Mesendoderm (in vitro differentiated cells): ENCODE results near the gene SERPINI1.

ENCODE experiments used
- DNase-seq: peaks from one replicate; pipeline ENCODE4 v3.0.0; 2013
- H2AK5ac ChIP-seq: 2 replicates; pipeline ENCODE4 v1.6.1; 2013; ENCODE audit warnings: low read length, inconsistent platforms
- H2BK120ac ChIP-seq: 2 replicates; pipeline ENCODE4 v1.6.1; 2013; ENCODE audit warnings: low read depth, mild to moderate bottlenecking, low read length, moderate library complexity, mixed read lengths
- H2BK15ac ChIP-seq: replicated peaks from 2 replicates; pipeline ENCODE4 v1.6.1; 2013; ENCODE audit warnings: low read depth, mild to moderate bottlenecking, moderate library complexity
- H2BK5ac ChIP-seq: 2 replicates; pipeline ENCODE4 v1.6.1; 2013; ENCODE audit warnings: low read length, inconsistent platforms
- H3K18ac ChIP-seq: 2 replicates; pipeline ENCODE4 v1.6.1; 2013; ENCODE audit warnings: mild to moderate bottlenecking, low read length, mixed read lengths
- H3K23ac ChIP-seq: one replicate; pipeline ENCODE4 v1.6.1; 2013; ENCODE audit warnings: low read length
- H3K27ac ChIP-seq: 2 replicates; pipeline ENCODE4 v1.5.1; 2013; ENCODE audit warnings: low read depth, mild to moderate bottlenecking, inconsistent platforms, low read length, moderate library complexity
- H3K27me3 ChIP-seq: 2 replicates; pipeline ENCODE4 v1.6.1; 2013; ENCODE audit warnings: low read length, control low read depth, mild to moderate bottlenecking, inconsistent platforms; ENCODE audit not compliant: insufficient read depth, poor library complexity
- H3K36me3 ChIP-seq: 2 replicates; pipeline ENCODE4 v1.6.1; 2013; ENCODE audit warnings: low read length, inconsistent platforms; ENCODE audit not compliant: control insufficient read depth, insufficient read depth
- H3K4ac ChIP-seq: one replicate; pipeline ENCODE4 v1.6.1; 2013; ENCODE audit warnings: low read depth, mild to moderate bottlenecking, low read length, moderate library complexity
- H3K4me1 ChIP-seq: 2 replicates; pipeline ENCODE4 v1.6.1; 2013; ENCODE audit warnings: low read depth, low read length, inconsistent platforms; ENCODE audit not compliant: control insufficient read depth
- H3K4me2 ChIP-seq: 2 replicates; pipeline ENCODE4 v1.6.1; 2013; ENCODE audit warnings: low read length
- H3K4me3 ChIP-seq: 2 replicates; pipeline ENCODE4 v1.5.1; 2013; ENCODE audit warnings: mild to moderate bottlenecking, low read length
- H3K56ac ChIP-seq: one replicate; pipeline ENCODE4 v1.6.1; 2013; ENCODE audit warnings: low read length
- H3K79me1 ChIP-seq: 2 replicates; pipeline ENCODE4 v1.6.1; 2013; ENCODE audit warnings: low read length, inconsistent platforms
- H3K79me2 ChIP-seq: 2 replicates; pipeline ENCODE4 v1.6.1; 2013; ENCODE audit warnings: mild to moderate bottlenecking, low read length; ENCODE audit not compliant: control insufficient read depth, insufficient read depth
- H3K9ac ChIP-seq: 2 replicates; pipeline ENCODE4 v1.6.1; 2013; ENCODE audit warnings: low read length, inconsistent platforms
- H4K5ac ChIP-seq: one replicate; pipeline ENCODE4 v1.6.1; 2013; ENCODE audit warnings: low read length
- H4K8ac ChIP-seq: one replicate; pipeline ENCODE4 v1.6.1; 2013; ENCODE audit warnings: low read depth, mild to moderate bottlenecking, control low read depth, low read length, moderate library complexity
- WGBS: extraction: QIAGEN DNeasy Blood & Tissue Kit; methylation state at CpG from one replicate; pipeline ENCODE4 v1.1.7; 2013; ENCODE audit warnings: low lambda C conversion rate, missing lambda C conversion rate; ENCODE audit not compliant: insufficient coverage; ENCODE audit errors: extremely low coverage; 5-methylcytosine and 5-hydroxymethylcytosine counted together

The SERPINI1 gene

DNA sequence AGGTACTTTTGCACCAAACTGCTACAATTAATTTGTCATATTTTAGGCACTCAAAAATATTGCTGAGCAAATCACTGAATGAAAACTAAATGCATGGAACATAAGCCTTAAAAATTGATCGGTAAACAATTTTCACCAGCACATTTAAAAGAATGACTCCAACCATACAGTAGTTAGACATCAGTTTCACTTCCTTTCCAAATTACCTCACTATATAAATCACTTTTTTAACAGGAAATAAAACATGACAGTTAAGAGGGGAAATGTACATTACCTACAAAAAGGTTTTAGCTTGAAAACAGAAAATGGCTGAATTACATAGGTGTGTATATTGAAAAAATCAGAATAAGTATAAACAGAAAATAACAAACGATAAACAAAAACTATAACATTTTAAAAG is 108.4 kb downstream of the SERPINI1 start:
- DNase-seq, result no peak
- H3K4me1 ChIP-seq, result no peaks in the 10 kb centered on the region
- WGBS, result no CpG with 5 or more reads among the region's 2 CpGs

DNA sequence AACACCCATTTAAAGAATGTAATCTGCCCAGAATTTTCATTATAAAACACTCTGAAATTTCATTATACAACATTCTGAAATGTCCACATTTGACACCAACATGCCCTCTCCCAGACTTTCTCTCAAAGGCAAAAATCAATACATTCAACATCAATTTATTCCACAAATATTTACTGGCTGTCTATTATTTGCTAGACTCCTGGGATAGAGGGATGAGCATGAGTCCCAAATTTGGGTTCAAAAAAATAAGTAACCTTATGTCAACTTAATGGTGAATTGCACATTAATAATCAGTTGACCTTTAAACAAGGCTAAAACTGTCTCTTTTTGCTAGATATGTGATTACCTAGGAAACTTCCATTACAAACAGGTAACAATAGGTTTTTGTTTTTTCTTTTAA is 109.0 kb downstream of the SERPINI1 start:
- Histone ChIP-seq H3K4ac (no peak overlapping the region), H4K8ac (no peak overlapping the region), H3K4me2 (no peak overlapping the region), H3K79me2 (no peaks in the 10 kb centered on the region), H3K79me1 (no peaks in the 10 kb centered on the region), H3K36me3 (no peaks in the 10 kb centered on the region), H2BK15ac (no peak overlapping the region), H2BK5ac (no peak overlapping the region), H3K27ac (no peak overlapping the region), H3K18ac (no peak overlapping the region), H4K5ac (no peak overlapping the region), H3K9ac (no peak overlapping the region), H2AK5ac (no peak overlapping the region), H3K56ac (no peak overlapping the region), H3K27me3 (no peaks in the 10 kb centered on the region), H3K4me3 (no peak overlapping the region), H3K4me1 (no peaks in the 10 kb centered on the region), H2BK120ac (no peak overlapping the region), H3K23ac (no peak overlapping the region)
- no peak for DNase-seq

More for the DNA sequence above, 108.4 kb downstream of the SERPINI1 start:
- H3K79me2 ChIP-seq, result no peaks in the 10 kb centered on the region
- no peak overlapping the region for H3K56ac ChIP-seq
- no peak overlapping the region for H3K23ac ChIP-seq
- H3K27me3 ChIP-seq, result no peaks in the 10 kb centered on the region
- H3K4me3 ChIP-seq, result no peak overlapping the region
- H3K9ac ChIP-seq, result no peak overlapping the region
- H3K4ac ChIP-seq, result no peak overlapping the region
- H3K18ac ChIP-seq, result no peak overlapping the region
- H3K79me1 ChIP-seq, result no peaks in the 10 kb centered on the region
- no peak overlapping the region for H3K27ac ChIP-seq
- H2AK5ac ChIP-seq, result no peak overlapping the region
- H4K8ac ChIP-seq, result no peak overlapping the region
- H3K4me2 ChIP-seq, result no peak overlapping the region
- H3K36me3 ChIP-seq, result no peaks in the 10 kb centered on the region
- H4K5ac ChIP-seq, result no peak overlapping the region
- no peak overlapping the region for H2BK5ac ChIP-seq
- H2BK120ac ChIP-seq, result no peak overlapping the region
- no peak overlapping the region for H2BK15ac ChIP-seq

DNA sequence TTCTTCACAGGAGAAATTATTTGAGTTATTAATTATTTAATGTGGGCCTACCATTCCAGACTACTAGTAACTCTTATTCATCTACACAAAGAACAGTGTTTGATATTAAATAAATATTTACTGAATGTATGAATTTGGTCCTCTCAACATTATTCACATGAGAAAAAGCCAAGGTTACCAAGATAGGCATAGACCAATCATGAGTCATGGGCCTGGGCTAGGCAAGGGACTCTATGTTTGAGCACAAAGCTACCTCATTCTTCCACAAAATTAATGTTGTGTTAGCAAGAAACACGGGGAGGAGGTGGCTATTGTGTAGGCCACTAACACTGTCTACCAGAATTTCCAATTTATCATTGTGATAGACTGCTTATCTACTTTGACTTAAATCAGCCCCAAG is 115.7 kb downstream of the SERPINI1 start:
- Histone ChIP-seq H3K36me3 (no peaks in the 10 kb centered on the region), H3K79me2 (no peaks in the 10 kb centered on the region), H2BK5ac (no peak overlapping the region), H2BK120ac (no peak overlapping the region), H3K27me3 (no peaks in the 10 kb centered on the region), H3K27ac (no peak overlapping the region), H3K79me1 (no peaks in the 10 kb centered on the region), H2AK5ac (no peak overlapping the region), H3K4me3 (no peak overlapping the region), H3K23ac (no peak overlapping the region), H2BK15ac (no peak overlapping the region), H3K4me1 (no peaks in the 10 kb centered on the region), H3K18ac (no peak overlapping the region), H3K4ac (no peak overlapping the region), H3K9ac (no peak overlapping the region), H4K8ac (no peak overlapping the region), H3K56ac (no peak overlapping the region), H3K4me2 (no peak overlapping the region), H4K5ac (no peak overlapping the region)
- no peak for DNase-seq
- WGBS, result no CpG with 5 or more reads among the region's 1 CpG

DNA sequence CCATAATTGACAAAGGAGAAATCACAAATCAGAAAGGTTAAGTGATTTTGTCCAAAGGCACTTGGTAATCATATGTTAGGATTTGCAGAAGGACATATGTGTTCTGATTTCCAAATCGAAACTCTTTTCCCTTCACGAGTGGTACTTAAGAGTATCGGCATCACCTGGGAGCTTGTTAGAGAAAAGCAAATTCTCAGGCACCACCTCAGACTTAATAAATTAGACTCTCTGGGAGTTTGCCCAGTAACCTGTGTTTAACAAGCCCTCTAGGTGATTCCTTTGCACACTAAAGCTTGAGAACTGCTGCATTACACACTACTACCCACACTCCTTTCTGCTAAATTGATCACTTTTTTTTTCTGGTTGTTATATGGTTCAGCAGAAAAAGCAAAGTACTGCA is 116.2 kb downstream of the SERPINI1 start:
- Histone ChIP-seq H3K79me1 (no peaks in the 10 kb centered on the region), H3K27me3 (no peaks in the 10 kb centered on the region)
- no CpG with 5 or more reads among the region's 3 CpGs for WGBS

DNA sequence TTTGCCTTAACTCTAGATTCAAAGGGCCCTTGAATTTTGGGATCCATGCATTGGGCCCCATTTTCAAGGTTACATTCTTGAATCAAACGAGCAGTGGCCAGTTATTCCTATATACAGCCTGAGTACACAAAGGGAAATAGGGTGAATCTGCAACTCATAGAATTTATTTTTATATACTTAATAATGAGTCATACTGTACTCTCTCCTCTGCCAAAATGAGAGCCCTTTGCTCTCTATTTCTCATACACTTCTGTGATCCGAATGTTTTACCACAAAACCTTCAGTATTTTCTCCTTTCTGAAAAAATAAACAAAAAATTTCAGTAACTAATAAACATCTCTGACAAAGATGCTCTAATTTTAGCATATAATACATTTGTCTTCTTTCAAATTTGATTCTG is 116.7 kb downstream of the SERPINI1 start:
- no peaks in the 10 kb centered on the region for H3K79me1 ChIP-seq
- no peak overlapping the region for H3K4me3 ChIP-seq
- H3K79me2 ChIP-seq, result no peaks in the 10 kb centered on the region
- no peak for DNase-seq
- H3K36me3 ChIP-seq, result no peaks in the 10 kb centered on the region
- no peak overlapping the region for H3K4me2 ChIP-seq
- no peak overlapping the region for H2BK15ac ChIP-seq
- no peak overlapping the region for H3K9ac ChIP-seq
- no peak overlapping the region for H3K27ac ChIP-seq
- no peak overlapping the region for H3K23ac ChIP-seq
- no peak overlapping the region for H3K4ac ChIP-seq
- H3K4me1 ChIP-seq, result no peaks in the 10 kb centered on the region
- H3K27me3 ChIP-seq, result no peaks in the 10 kb centered on the region
- H4K5ac ChIP-seq, result no peak overlapping the region
- H4K8ac ChIP-seq, result no peak overlapping the region
- no peak overlapping the region for H3K56ac ChIP-seq
- H3K18ac ChIP-seq, result no peak overlapping the region
- H2BK120ac ChIP-seq, result no peak overlapping the region
- H2AK5ac ChIP-seq, result no peak overlapping the region
- WGBS, result no CpG with 5 or more reads among the region's 2 CpGs
- H2BK5ac ChIP-seq, result no peak overlapping the region

More for the DNA sequence above, 116.2 kb downstream of the SERPINI1 start:
- Histone ChIP-seq H2BK120ac (no peak overlapping the region), H4K5ac (no peak overlapping the region), H3K4ac (no peak overlapping the region), H3K36me3 (no peaks in the 10 kb centered on the region), H3K23ac (no peak overlapping the region), H3K27ac (no peak overlapping the region), H2BK5ac (no peak overlapping the region), H3K56ac (no peak overlapping the region), H3K4me2 (no peak overlapping the region), H3K18ac (no peak overlapping the region), H3K79me2 (no peaks in the 10 kb centered on the region), H2AK5ac (no peak overlapping the region), H3K9ac (no peak overlapping the region), H3K4me1 (no peaks in the 10 kb centered on the region), H2BK15ac (no peak overlapping the region), H3K4me3 (no peak overlapping the region), H4K8ac (no peak overlapping the region)
- DNase-seq, result no peak

DNA sequence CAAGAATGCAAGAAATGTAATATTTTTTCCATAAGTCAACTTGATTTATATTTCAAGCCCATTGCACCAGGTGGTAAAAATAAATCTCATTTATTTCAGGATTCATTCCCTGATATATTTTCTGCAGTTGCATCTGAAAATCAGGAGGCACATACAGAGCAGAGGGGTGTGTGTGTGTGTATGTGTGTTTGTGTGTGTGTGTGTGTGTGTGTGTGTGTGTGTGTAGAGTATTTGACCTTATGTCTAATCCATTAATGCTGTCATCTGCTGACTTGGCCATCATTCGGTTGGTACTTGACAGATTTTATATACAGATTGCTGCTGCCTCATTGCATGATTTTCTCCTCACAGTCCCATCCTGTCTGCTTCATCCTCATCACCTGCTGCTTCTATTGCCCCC is 118.5 kb downstream of the SERPINI1 start:
- Histone ChIP-seq H3K4me1 (no peaks in the 10 kb centered on the region), H3K56ac (no peak overlapping the region), H2AK5ac (no peak overlapping the region), H3K27ac (no peak overlapping the region), H4K5ac (no peak overlapping the region), H4K8ac (no peak overlapping the region), H3K9ac (no peak overlapping the region), H3K27me3 (no peaks in the 10 kb centered on the region), H2BK5ac (no peak overlapping the region), H3K4ac (no peak overlapping the region), H3K23ac (no peak overlapping the region), H3K36me3 (no peaks in the 10 kb centered on the region), H3K4me3 (no peak overlapping the region), H2BK120ac (no peak overlapping the region), H3K18ac (no peak overlapping the region), H3K79me1 (no peaks in the 10 kb centered on the region), H2BK15ac (no peak overlapping the region), H3K4me2 (no peak overlapping the region), H3K79me2 (no peaks in the 10 kb centered on the region)
- no peak for DNase-seq
- WGBS, result no CpG with 5 or more reads among the region's 1 CpG
